Fibroblast of the aortic adventitia (primary cell): ENCODE results near the gene HSPH1. TPM values are rescaled to one million over a fixed set of nuclear protein-coding genes. Genes with fewer than 3 reads are reported as not detected.

ENCODE experiments used
- DNase-seq: peaks from one replicate; pipeline ENCODE4 v3.0.0-alpha.2; 2010; ENCODE audit warnings: low read depth
- H3K4me3 ChIP-seq: 2 replicates; pipeline ENCODE4 v1.5.1; 2011; ENCODE audit warnings: low read depth, mild to moderate bottlenecking, control low read depth, low read length, moderate library complexity
- CTCF ChIP-seq: IDR thresholded peaks from 2 replicates; pipeline ENCODE4 v1.5.1; 2011; ENCODE audit warnings: mild to moderate bottlenecking, low read length, control low read depth, inconsistent platforms; ENCODE audit not compliant: insufficient read depth
- total RNA-seq: library from RNA; depleted of rRNA; stranded (reverse); fragments of >200 nt; gene quantifications from 2 replicates; pipeline ENCODE4 v1.2.3, GENCODE V29; 2012; ENCODE audit warnings: low replicate concordance

Gene HSPH1
- total RNA-seq, 1 donor = 51.8 TPM

- H3K4me3 ChIP-seq = peak overlapping the region; percentile 77
- DNase-seq = peak; percentile 53
- no peak for TF ChIP-seq CTCF
Observed at GRCh38 chr13:31201341-31202031, 39.8 kb upstream of the HSPH1 start.

DNA sequence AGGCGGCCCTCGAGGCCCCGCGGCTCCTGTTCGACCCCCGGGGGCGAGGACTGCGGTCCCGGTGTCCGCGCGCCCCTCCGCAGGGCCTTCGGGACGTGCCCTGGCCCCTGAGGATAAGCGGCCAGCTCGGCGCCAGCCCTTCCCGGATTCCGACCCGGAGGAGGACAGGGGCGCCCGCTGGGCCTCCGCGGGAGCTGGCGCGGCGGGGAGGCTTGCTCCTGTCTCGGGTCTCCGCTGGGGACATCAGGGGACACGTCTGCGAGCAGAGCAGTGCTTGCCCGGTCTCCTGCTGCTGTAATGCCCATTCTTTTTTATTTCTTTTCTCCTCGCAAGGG, 38.9 kb upstream of the HSPH1 start:
- no peak for DNase-seq
- no peak for TF ChIP-seq CTCF
- H3K4me3 ChIP-seq = peak overlapping the region; percentile 77

GRCh38 chr13:31199849-31200636, 38.3 kb upstream of the HSPH1 start, which contains the start of gene B3GLCT:
B3GLCT (plus strand) TSS chr13:31199975; CDS start chr13:31200085, 110 bp downstream.
- peak; percentile 71 for TF ChIP-seq CTCF
- DNase-seq = peak; percentile 68
- peak within 1 kb of the TSS; percentile 77 for H3K4me3 ChIP-seq

GRCh38 chr13:31199527-31199848, 37.8 kb upstream of the HSPH1 start:
- DNase-seq = no peak
- no peak for TF ChIP-seq CTCF
- peak overlapping the region; percentile 77 for H3K4me3 ChIP-seq

- H3K4me3 ChIP-seq = no peak overlapping the region
- no peak for DNase-seq
- TF ChIP-seq CTCF = no peak
Observed at GRCh38 chr13:31198519-31198918, 36.8 kb upstream of the HSPH1 start.

DNA sequence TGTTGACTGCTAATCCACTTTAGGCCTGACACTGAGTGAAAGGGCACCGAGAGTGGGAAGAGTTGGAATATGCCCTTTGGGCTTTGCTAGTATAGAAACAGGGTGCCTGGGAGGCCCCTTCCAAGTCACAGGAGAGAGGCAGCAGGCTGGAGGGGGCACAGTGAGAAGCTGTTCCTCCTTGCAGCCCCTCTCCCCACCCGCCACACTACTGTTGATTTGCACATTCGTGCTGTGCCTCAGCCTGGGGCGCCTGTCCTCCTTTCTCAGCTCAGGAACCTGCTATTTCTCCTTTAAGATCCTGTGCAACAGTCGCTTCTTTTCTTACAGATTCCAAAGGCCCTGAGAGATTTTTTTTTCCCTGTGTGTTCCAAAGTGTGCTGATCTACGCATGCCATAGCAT, 35.3 kb upstream of the HSPH1 start:
- DNase-seq = no peak
- no peak overlapping the region for H3K4me3 ChIP-seq
- TF ChIP-seq CTCF = no peak
